NCI-H1048 (cell line): Measurements from ENCODE around the gene QPCT.
"Not testable (repeated sequence)": the region's sequence is repeated elsewhere in the genome, so short reads cannot be mapped to it uniquely, and the experiment has no call there.

ENCODE experiments used
- DNase-seq: peaks from one replicate; lab custom pipeline; 2025; lab: John Stamatoyannopoulos, UW

Gene QPCT

GRCh38 chr2:37391711-37392110 is 47.3 kb downstream of the QPCT start:
- DNase-seq = no peak

- no peak for DNase-seq
These were observed 48.0 kb downstream of the QPCT start for GRCh38 chr2:37392428-37392827.

GRCh38 chr2:37394263-37394662 is 49.8 kb downstream of the QPCT start:
- no peak for DNase-seq

- no peak for DNase-seq
These were observed 50.5 kb downstream of the QPCT start for GRCh38 chr2:37394796-37395555.

- no peak for DNase-seq
These were observed 52.6 kb downstream of the QPCT start for GRCh38 chr2:37396890-37397565.

GRCh38 chr2:37398990-37399389 is 54.6 kb downstream of the QPCT start:
- no peak for DNase-seq

- no peak for DNase-seq
These were observed 55.6 kb downstream of the QPCT start for GRCh38 chr2:37400041-37400440.

- DNase-seq = no peak
These were observed 58.2 kb downstream of the QPCT start for GRCh38 chr2:37402636-37403035.

GRCh38 chr2:37405781-37406180 is 61.4 kb downstream of the QPCT start:
- DNase-seq = no peak

- no peak for DNase-seq
These were observed 67.8 kb downstream of the QPCT start for GRCh38 chr2:37412231-37412630.

GRCh38 chr2:37413911-37414469 is 69.6 kb downstream of the QPCT start:
- DNase-seq = not testable (repeated sequence)

- DNase-seq = peak; percentile 10
These were observed 70.1 kb downstream of the QPCT start for GRCh38 chr2:37414470-37414949.

- DNase-seq = no peak
These were observed 70.8 kb downstream of the QPCT start for GRCh38 chr2:37415128-37415820.

- DNase-seq = no peak
These were observed 72.9 kb downstream of the QPCT start for GRCh38 chr2:37417321-37417720.

GRCh38 chr2:37418956-37419355 is 74.5 kb downstream of the QPCT start:
- no peak for DNase-seq

GRCh38 chr2:37421686-37422085 is 77.3 kb downstream of the QPCT start:
- DNase-seq = no peak

GRCh38 chr2:37422816-37423215 is 78.4 kb downstream of the QPCT start:
- DNase-seq = no peak
